GM12801 (cell line): Measurements from ENCODE around the gene ATP1B1.

Experiments used
- CTCF ChIP-seq: IDR thresholded peaks from one replicate; pipeline ENCODE4 v1.5.1; 2011; ENCODE audit warnings: control low read depth; ENCODE audit not compliant: insufficient read length; ENCODE audit errors: extremely low read depth

The ATP1B1 gene

GRCh38 chr1:169138866-169139670, 32.6 kb downstream of the ATP1B1 start:
- TF ChIP-seq CTCF: no peak

GRCh38 chr1:169141356-169141755, 34.9 kb downstream of the ATP1B1 start:
- no peak for TF ChIP-seq CTCF

- TF ChIP-seq CTCF: no peak
Observed at GRCh38 chr1:169142129-169142528, 35.6 kb downstream of the ATP1B1 start.

- no peak for TF ChIP-seq CTCF
Observed at GRCh38 chr1:169143346-169143745, 36.9 kb downstream of the ATP1B1 start.

- TF ChIP-seq CTCF: no peak
Observed at GRCh38 chr1:169143984-169144383, 37.5 kb downstream of the ATP1B1 start.

GRCh38 chr1:169144941-169145626, 38.6 kb downstream of the ATP1B1 start:
- TF ChIP-seq CTCF: no peak

- no peak for TF ChIP-seq CTCF
Observed at GRCh38 chr1:169146576-169147214, 40.2 kb downstream of the ATP1B1 start.
